Mucosa of gallbladder (tissue), 1 donor: Measurements from ENCODE around the gene MUC21. TPM values are rescaled to one million over a fixed set of nuclear protein-coding genes. Genes with fewer than 3 reads are reported as not detected.
"Not testable (repeated sequence)": the region's sequence is repeated elsewhere in the genome, so short reads cannot be mapped to it uniquely, and the experiment has no call there.

ENCODE experiments used
- DNase-seq: peaks from one replicate; pipeline ENCODE4 v3.0.0-alpha.2; 2020; ENCODE audit warnings: low spot score
- total RNA-seq: library from RNA; stranded (reverse); gene quantifications from one replicate; pipeline ENCODE4 v1.2.1, GENCODE V29; 2021
- donor health status: DM: no; HTN: no; CAD: no.

Gene MUC21
- total RNA-seq, 1 donor from 2014 or later = 7.1 TPM

- no peak for DNase-seq
These were observed 24.6 kb downstream of the MUC21 start for GRCh38 chr6:31008165-31008564.

GRCh38 chr6:31009731-31010130 lies 26.2 kb downstream of the MUC21 start:
- no peak for DNase-seq

DNA sequence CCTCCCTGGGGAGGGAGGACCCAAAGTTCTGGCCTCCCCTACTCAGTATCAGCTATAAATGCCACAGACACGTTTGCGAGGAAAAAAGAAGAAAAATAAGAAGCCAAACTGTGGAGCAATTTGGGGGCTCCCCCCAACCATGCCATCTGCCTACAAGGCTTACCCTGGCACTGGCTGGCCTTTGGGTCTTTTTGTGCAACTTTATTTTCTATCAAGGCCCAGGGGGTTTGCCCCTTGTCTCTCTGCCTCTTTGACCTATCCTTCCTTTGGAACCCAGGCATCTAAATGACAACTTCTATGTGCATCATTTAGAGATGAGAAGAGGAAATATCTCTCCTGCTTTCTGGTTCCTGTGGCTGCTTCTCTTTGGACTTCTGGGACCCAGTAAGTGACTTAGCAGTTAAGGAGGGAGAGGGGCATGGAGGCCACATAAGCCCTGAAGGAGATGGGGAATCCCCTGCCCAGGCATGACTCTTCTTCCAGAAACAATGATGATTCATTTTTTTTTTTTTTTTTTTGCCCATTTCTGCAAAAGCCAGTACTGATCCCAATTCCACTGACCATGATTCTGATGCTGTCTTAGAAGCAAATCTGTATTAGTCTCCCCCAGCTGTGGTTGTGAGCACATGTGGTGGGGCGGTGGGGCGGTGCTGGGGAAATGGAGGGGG lies 27.0 kb downstream of the MUC21 start, which contains the start of gene MUC22:
Gene MUC22, plus strand, starts transcription at position 82 of the 668 bp plus-strand sequence. Its CDS starts 233 bp downstream, at position 315.
- DNase-seq = no peak

DNA sequence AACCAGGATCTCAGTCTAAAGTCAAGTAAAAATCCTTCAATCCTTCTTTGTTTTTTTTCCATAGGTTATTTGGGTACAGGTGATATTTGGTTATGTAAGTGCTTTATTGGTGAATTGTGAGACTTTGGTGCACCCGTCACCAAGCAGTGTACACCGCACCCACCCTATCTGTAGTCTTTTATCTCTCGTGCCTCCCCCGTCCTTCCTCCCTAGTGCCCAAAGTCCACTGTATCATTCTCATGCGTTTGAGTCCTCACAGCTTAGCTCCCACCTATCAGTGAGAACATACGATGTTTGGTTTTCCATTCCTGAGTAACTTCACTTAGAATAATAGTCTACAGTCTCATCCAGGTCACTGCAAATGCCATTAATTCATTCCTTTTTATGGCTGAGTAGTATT lies 27.6 kb downstream of the MUC21 start:
- no peak for DNase-seq

- DNase-seq = no peak
These were observed 33.3 kb downstream of the MUC21 start for GRCh38 chr6:31016659-31017299.

DNA sequence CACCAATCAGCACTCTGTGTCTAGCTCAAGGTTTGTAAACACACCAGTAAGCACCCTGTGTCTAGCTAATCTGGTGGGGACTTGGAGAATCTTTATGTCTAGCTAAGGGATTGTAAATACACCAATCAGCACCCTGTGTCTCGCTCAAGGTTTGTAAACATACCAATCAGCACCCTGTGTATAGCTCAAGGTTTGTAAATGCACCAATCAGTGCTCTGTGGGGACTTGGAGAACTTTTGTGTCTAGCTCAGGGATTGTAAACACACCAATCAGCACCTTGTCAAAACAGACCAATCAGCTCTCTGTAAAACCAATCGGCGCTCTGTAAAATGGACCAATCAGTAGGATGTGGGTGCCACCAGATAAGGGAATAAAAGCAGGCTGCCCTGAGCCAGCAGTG lies 33.9 kb downstream of the MUC21 start:
- DNase-seq = not testable (repeated sequence)

GRCh38 chr6:31020057-31020456 lies 36.5 kb downstream of the MUC21 start:
- DNase-seq = no peak

- not testable (repeated sequence) for DNase-seq
These were observed 37.2 kb downstream of the MUC21 start for GRCh38 chr6:31020631-31021255.

GRCh38 chr6:31021705-31022531 lies 38.4 kb downstream of the MUC21 start:
- not testable (repeated sequence) for DNase-seq

- DNase-seq = no peak
These were observed 42.1 kb downstream of the MUC21 start for GRCh38 chr6:31025595-31025994.

DNA sequence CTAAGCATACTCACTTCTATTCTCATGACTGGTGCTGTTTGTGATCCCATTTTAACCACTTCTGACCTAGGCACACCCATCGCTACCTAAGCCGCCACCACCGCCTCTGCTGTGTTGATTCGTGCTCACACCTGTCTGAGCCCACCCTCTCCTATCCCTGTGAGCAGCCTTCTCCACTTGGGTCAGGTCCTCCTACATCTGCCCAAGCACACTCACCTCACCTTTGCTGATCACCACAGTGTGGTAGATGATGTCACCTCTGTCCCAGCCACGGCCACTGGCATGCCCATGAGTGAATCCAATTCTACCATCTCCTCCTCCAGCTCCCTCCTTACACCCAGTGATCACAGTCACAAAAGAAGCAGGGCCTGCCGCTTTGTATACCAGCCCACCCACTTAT lies 47.6 kb downstream of the MUC21 start:
- DNase-seq = no peak

- no peak for DNase-seq
These were observed 49.6 kb downstream of the MUC21 start for GRCh38 chr6:31033075-31033474.

- no peak for DNase-seq
These were observed 52.5 kb downstream of the MUC21 start for GRCh38 chr6:31035862-31036497.

GRCh38 chr6:31037169-31037568 lies 53.7 kb downstream of the MUC21 start:
- DNase-seq = no peak

GRCh38 chr6:31037682-31038081 lies 54.2 kb downstream of the MUC21 start:
- DNase-seq = no peak

GRCh38 chr6:31038559-31038958 lies 55.0 kb downstream of the MUC21 start:
- DNase-seq = no peak

Other genes starting within 250 kb of the MUC21 start
- 177 TPM for gene FLOT1, start 241.0 kb upstream of the MUC21 start, total RNA-seq
- gene IER3, start 239.2 kb upstream of the MUC21 start, total RNA-seq = 61.7 TPM
- gene DDR1, start 99.2 kb upstream of the MUC21 start, total RNA-seq = 457 TPM
- 37.0 TPM for gene GTF2H4, start 75.5 kb upstream of the MUC21 start, total RNA-seq
- gene VARS2, start 69.5 kb upstream of the MUC21 start, total RNA-seq = 61.4 TPM
- 149 TPM for gene SFTA2, start 51.5 kb upstream of the MUC21 start, total RNA-seq
- gene MUCL3, start 42.7 kb upstream of the MUC21 start, total RNA-seq = 93.5 TPM
- gene MUC22, start 26.8 kb downstream of the MUC21 start, total RNA-seq = not detected
- gene C6orf15, start 128.9 kb downstream of the MUC21 start, total RNA-seq = not detected
- gene PSORS1C1, start 131.1 kb downstream of the MUC21 start, total RNA-seq = 11.0 TPM
- 0.17 TPM for gene CDSN, start 136.7 kb downstream of the MUC21 start, total RNA-seq
- gene PSORS1C2, start 155.3 kb downstream of the MUC21 start, total RNA-seq = not detected
- 28.8 TPM for gene CCHCR1, start 174.1 kb downstream of the MUC21 start, total RNA-seq
- 4.8 TPM for gene TCF19, start 174.9 kb downstream of the MUC21 start, total RNA-seq
- 9.7 TPM for gene POU5F1, start 187.0 kb downstream of the MUC21 start, total RNA-seq